Stimulated activated CD4-positive, alpha-beta T cell treated with anti-CD3 and anti-CD28 coated beads, Interleukin-1b, Interleukin-23, amount 100 ng/mL, for 24 hours (primary cell): Measurements from ENCODE around the gene ANKRD40.
A peak's percentile ranks its signal among the peaks of the same experiment; 100 is the strongest.

ENCODE experiments used
- DNase-seq, 4 experiments: peaks; one replicate each; pipeline ENCODE4 v3.0.0-alpha.2; 2020; ENCODE audit warnings: low read depth in 4 of 4, low spot score in 1 of 4

Gene ANKRD40

GRCh38 chr17:50672071-50672470 lies 35.6 kb downstream of the ANKRD40 start:
- no peak for DNase-seq

- no peak for DNase-seq
These were observed 38.7 kb downstream of the ANKRD40 start for GRCh38 chr17:50668838-50669581.

- DNase-seq, result no peak
These were observed 39.5 kb downstream of the ANKRD40 start for GRCh38 chr17:50668025-50668837.

GRCh38 chr17:50667259-50668024 lies 40.3 kb downstream of the ANKRD40 start:
- DNase-seq, result no peak

- no peak for DNase-seq
These were observed 41.4 kb downstream of the ANKRD40 start for GRCh38 chr17:50666316-50666715.

- DNase-seq, result no peak
These were observed 41.9 kb downstream of the ANKRD40 start for GRCh38 chr17:50665838-50666237.

GRCh38 chr17:50664788-50665458 lies 42.8 kb downstream of the ANKRD40 start:
- no peak for DNase-seq

- DNase-seq, result no peak
These were observed 43.8 kb downstream of the ANKRD40 start for GRCh38 chr17:50663812-50664374.

- DNase-seq, result no peak
These were observed 45.0 kb downstream of the ANKRD40 start for GRCh38 chr17:50662632-50663225.

- DNase-seq, result peak in 1 of 4 experiments; percentile 18
These were observed 45.8 kb downstream of the ANKRD40 start for GRCh38 chr17:50661795-50662391.

GRCh38 chr17:50661348-50661747 lies 46.4 kb downstream of the ANKRD40 start:
- DNase-seq, result no peak

GRCh38 chr17:50660887-50661345 lies 46.8 kb downstream of the ANKRD40 start:
- DNase-seq, result no peak

GRCh38 chr17:50660042-50660886 lies 47.5 kb downstream of the ANKRD40 start:
- DNase-seq, result no peak

- no peak for DNase-seq
These were observed 48.5 kb downstream of the ANKRD40 start for GRCh38 chr17:50659179-50659578.

- DNase-seq, result no peak
These were observed 49.1 kb downstream of the ANKRD40 start for GRCh38 chr17:50658616-50659015.

- DNase-seq, result no peak
These were observed 50.1 kb downstream of the ANKRD40 start for GRCh38 chr17:50657627-50658026.

- no peak for DNase-seq
These were observed 50.7 kb downstream of the ANKRD40 start for GRCh38 chr17:50657054-50657453.

- DNase-seq, result no peak
These were observed 51.2 kb downstream of the ANKRD40 start for GRCh38 chr17:50656509-50656908.

- no peak for DNase-seq
These were observed 54.0 kb downstream of the ANKRD40 start for GRCh38 chr17:50653738-50654137.
